GM23248 (cell line): ENCODE results near the gene LTBP3.

ENCODE experiments used
- EZH2 ChIP-seq: fragments of 200-600 bp; sonication (generic); IDR thresholded peaks from 2 replicates; pipeline ENCODE4 v1.6.1; 2018; ENCODE audit warnings: antibody characterized with exemption, mild to moderate bottlenecking; ENCODE audit not compliant: insufficient read depth, poor library complexity, severe bottlenecking
- EZH2phosphoT487 ChIP-seq: fragments of 200-600 bp; sonication (generic); IDR thresholded peaks from 2 replicates; pipeline ENCODE4 v1.6.1; 2018; ENCODE audit warnings: antibody characterized with exemption, moderate library complexity, mild to moderate bottlenecking, low read depth; ENCODE audit not compliant: insufficient read depth

GRCh38 chr11:65577756-65578109 is 19.6 kb upstream of the LTBP3 start:
- TF ChIP-seq EZH2 (no peak), EZH2phosphoT487 (no peak)
